BLaER1 (cell line): ENCODE data around the gene TDP2.

Source experiments
- H3K27ac ChIP-seq: shearing (Covaris generic); formaldehyde crosslinking; 2 replicates; pipeline ENCODE4 v1.8.1; 2022
- H3K27me3 ChIP-seq: shearing (Covaris generic); formaldehyde crosslinking; 2 replicates; pipeline ENCODE4 v1.8.1; 2022
- H3K36me3 ChIP-seq: shearing (Covaris generic); formaldehyde crosslinking; 2 replicates; pipeline ENCODE4 v1.8.1; 2022
- H3K4me1 ChIP-seq: shearing (Covaris generic); formaldehyde crosslinking; 2 replicates; pipeline ENCODE4 v1.8.1; 2022
- H3K4me2 ChIP-seq: shearing (Covaris generic); formaldehyde crosslinking; 2 replicates; pipeline ENCODE4 v1.8.1; 2022
- H3K4me3 ChIP-seq: shearing (Covaris generic); formaldehyde crosslinking; 2 replicates; pipeline ENCODE4 v1.8.1; 2022
- H3K9ac ChIP-seq: shearing (Covaris generic); formaldehyde crosslinking; 2 replicates; pipeline ENCODE4 v1.8.1; 2022
- H3K9me3 ChIP-seq: shearing (Covaris generic); formaldehyde crosslinking; 2 replicates; pipeline ENCODE4 v1.8.1; 2022
- H4K20me1 ChIP-seq: shearing (Covaris generic); formaldehyde crosslinking; 2 replicates; pipeline ENCODE4 v1.8.1; 2022
- Cebpa-rat ChIP-seq: shearing (Covaris generic); IDR thresholded peaks from 2 replicates; pipeline ENCODE4 v1.8.1; 2022

The TDP2 gene

GRCh38 chr6:24606200-24606930, 60.3 kb downstream of the TDP2 start:
- no peaks in the 10 kb centered on the region for H3K27me3 ChIP-seq
- H3K4me2 ChIP-seq: no peak overlapping the region
- no peak overlapping the region for H3K4me3 ChIP-seq
- no peak for TF ChIP-seq Cebpa-rat
- H3K4me1 ChIP-seq: no peaks in the 10 kb centered on the region
- no peaks in the 10 kb centered on the region for H3K9me3 ChIP-seq
- H3K27ac ChIP-seq: no peak overlapping the region
- H3K9ac ChIP-seq: no peak overlapping the region
- H3K36me3 ChIP-seq: no peaks in the 10 kb centered on the region
- H4K20me1 ChIP-seq: no peaks in the 10 kb centered on the region

- H3K4me3 ChIP-seq: no peak overlapping the region
- H3K27me3 ChIP-seq: no peaks in the 10 kb centered on the region
- H3K4me2 ChIP-seq: no peak overlapping the region
- H4K20me1 ChIP-seq: no peaks in the 10 kb centered on the region
- no peak overlapping the region for H3K27ac ChIP-seq
- H3K9me3 ChIP-seq: no peaks in the 10 kb centered on the region
- no peak for TF ChIP-seq Cebpa-rat
- no peaks in the 10 kb centered on the region for H3K4me1 ChIP-seq
- H3K9ac ChIP-seq: no peak overlapping the region
- H3K36me3 ChIP-seq: no peaks in the 10 kb centered on the region
Observed at GRCh38 chr6:24603241-24603640, 63.5 kb downstream of the TDP2 start.

- no peaks in the 10 kb centered on the region for H4K20me1 ChIP-seq
- H3K9ac ChIP-seq: no peak overlapping the region
- no peaks in the 10 kb centered on the region for H3K9me3 ChIP-seq
- no peak overlapping the region for H3K4me2 ChIP-seq
- TF ChIP-seq Cebpa-rat: no peak
- no peaks in the 10 kb centered on the region for H3K4me1 ChIP-seq
- H3K27me3 ChIP-seq: no peaks in the 10 kb centered on the region
- H3K27ac ChIP-seq: no peak overlapping the region
- no peaks in the 10 kb centered on the region for H3K36me3 ChIP-seq
- H3K4me3 ChIP-seq: no peak overlapping the region
Observed at GRCh38 chr6:24600903-24601302, 65.8 kb downstream of the TDP2 start.
